A204.1 (cell line): ENCODE measurements around the gene ZNF662.
A peak's percentile ranks its signal among the peaks of the same experiment; 100 is the strongest.

Source experiments
- FAIRE-seq: peaks from 2 replicates; lab custom pipeline; 2012; peaks lifted over from hg19 to GRCh38; lab: Jason Lieb, UNC

Gene ZNF662

GRCh38 chr3:42937334-42937733, 31.4 kb downstream of the ZNF662 start:
- FAIRE-seq = no peak

DNA sequence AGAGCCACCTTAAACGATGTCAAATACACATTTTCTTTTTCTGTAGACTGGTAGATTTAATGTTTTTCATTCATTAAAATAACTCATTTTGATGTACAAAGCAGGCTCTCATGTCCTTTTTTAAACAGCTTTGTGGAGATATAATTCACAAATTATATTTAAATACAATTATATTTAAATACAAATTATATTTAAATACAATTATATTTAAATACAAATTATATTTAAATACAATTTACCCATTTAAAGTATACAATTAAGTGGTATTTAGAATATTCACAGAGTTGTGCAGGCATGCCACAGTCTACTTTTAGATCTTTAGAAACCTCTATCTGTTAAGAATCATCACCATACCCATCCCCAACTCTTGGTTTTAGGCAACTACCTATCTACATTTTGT, 36.8 kb downstream of the ZNF662 start:
- peak; percentile 3 for FAIRE-seq

DNA sequence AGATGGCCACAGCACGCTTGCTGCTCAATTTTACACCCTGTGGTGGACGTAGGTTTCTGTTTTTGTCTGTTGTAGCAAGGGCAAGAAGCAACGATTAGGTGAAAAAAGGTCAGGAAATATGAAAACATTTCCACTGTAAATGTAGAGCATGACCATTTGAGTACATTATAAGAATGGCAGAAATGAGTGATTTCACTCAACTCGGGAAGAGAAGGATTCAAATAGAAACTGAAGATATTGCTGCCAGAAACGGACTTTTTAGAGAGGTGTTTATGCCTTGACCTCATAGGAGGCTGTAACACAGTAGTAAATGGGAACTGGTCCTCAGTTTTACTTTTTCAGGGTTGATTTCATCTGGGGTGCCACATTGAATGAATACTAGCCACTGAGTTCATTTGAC, 40.1 kb downstream of the ZNF662 start:
- no peak for FAIRE-seq

DNA sequence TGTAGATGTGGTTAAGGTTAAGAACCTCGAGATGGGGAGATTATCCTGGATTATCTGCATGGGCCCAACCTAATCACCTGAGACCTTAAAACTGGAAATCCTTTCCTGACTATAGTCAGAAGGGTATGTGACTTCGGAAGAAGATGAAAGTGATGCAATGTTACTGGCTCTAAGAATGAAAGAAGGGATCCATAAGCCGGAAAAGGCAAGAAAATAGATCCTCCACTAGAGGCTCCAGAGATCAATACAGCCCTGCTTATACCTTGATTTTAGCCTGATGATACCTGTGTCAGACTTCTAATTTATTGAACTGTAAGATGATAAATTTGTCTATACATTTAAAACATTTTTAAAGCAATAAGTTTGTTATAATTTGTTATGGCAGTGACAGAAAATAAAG, 51.6 kb downstream of the ZNF662 start:
- peak; percentile 35 for FAIRE-seq

DNA sequence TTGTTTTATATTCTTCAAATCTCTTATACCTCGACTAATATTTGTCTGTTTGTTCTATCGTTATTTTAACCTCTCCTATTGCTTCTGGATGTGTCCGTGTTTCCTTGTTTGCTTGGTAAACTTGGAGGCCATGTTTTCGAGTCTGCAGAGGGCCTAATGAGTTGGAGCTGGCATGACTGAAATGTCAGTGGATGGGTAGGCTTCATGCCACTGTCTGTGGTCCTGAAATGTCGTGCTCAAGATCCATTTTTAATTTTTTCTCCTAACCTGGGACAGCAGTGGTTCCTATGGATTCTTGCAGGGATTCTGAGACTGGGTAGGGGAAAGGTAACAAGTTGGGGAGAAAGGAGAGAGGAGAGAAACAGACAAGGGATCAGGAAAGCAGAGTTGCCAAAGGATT, 54.3 kb downstream of the ZNF662 start:
- FAIRE-seq = no peak

- FAIRE-seq = no peak
These were observed 54.8 kb downstream of the ZNF662 start for GRCh38 chr3:42960786-42961185.

DNA sequence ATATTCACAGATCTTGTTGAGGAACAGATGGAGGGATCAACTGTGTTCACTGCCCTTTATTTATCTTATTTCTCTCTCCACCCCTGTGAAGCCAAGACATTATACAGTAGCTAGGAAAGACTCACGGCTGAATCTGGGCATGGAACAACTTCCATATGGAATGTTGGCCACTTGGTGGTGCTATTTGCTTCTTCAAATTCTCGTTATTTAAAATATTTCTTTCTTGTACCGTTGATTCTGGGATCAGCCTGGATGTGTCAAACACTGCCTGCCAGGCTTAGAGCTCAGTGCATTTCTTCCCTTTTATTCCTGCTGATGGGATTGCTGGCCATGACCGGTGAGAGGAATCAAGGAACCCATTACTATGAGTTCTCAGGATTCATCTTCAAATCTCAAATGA, 55.7 kb downstream of the ZNF662 start:
- peak; percentile 83 for FAIRE-seq

GRCh38 chr3:42963269-42963668, 57.3 kb downstream of the ZNF662 start:
- FAIRE-seq = no peak

DNA sequence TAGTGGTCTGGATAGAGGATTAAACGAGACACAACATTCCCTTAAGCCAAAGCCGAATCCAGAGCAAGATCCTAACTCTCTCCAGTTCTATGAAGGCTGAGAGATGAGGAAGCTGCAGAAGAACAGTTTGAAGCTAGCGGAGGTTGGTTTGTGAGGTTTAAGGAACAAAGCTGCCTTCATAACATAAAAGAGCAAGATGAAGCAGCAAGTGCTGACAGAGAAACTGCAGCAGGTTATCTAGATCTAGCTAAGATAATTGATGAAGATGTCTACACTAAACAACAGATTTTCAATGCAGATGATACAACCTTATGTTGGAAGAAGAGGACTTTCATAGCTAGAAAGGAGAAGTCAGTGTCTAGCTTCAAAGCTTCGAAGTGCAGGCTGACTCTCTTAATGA, 58.3 kb downstream of the ZNF662 start:
- FAIRE-seq = no peak
